ENCODE data around the gene DGKI. TPM values are rescaled to one million over a fixed set of nuclear protein-coding genes. Genes with fewer than 3 reads are reported as not detected.

Gene DGKI
- total and polyA plus RNA-seq, 2 donors (not counting 1 experiment from before 2014, with no cell fraction given) = not detected

DNA sequence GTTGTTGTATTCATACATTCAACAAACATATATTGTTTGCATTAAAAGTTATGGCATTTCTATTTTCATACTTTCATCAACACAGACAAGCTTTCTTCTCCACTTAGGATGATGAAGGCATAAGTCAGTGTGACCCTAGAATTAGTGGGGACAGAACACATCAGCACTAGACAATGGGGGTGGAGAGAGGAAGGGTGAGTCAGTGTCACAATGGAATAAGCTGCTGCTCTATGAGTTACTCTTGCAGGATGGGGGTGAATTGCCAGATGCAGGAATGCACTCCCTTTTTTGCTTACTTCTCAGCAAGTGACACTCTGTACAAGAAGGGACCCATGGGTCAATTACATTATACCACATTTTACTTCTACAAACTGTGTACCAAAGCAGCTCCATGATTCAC is 74.0 kb downstream of the DGKI start:
- ChIA-PET POLR2A (no interaction called here), CTCF (no interaction called here)
- H3K4me2 ChIP-seq (replicated peaks; ENCODE audit: low read depth, low read length, poor library complexity, severe bottlenecking) = no peak overlapping the region
- no peaks in the 10 kb centered on the region for H3K36me3 ChIP-seq (replicated peaks in 1 of 2; ENCODE audit: control extremely low read depth in 1 of 2, control insufficient read depth in 1 of 2, extremely low read depth in 1 of 2, insufficient read depth in 2 of 2, low read length in 1 of 2)
- no peaks in the 10 kb centered on the region for H3K4me1 ChIP-seq (ENCODE audit: control insufficient read depth in 2 of 2, insufficient read depth in 2 of 2, low read length in 2 of 2)
- no peak for TF ChIP-seq CTCF (IDR thresholded peaks at IDR 0.05)
- no peak for TF ChIP-seq EZH2 (IDR thresholded peaks at IDR 0.05; ENCODE audit: borderline replicate concordance, insufficient read depth, low read depth, low read length, poor library complexity, severe bottlenecking)
- Mint-ChIP-seq H3K4me3 (no peak overlapping the region), H3K27ac (no peak overlapping the region), H3K4me1 (no peaks in the 10 kb centered on the region), H3K27me3 (peaks cover 4% of the 10 kb centered on the region), H3K9me3 (ENCODE audit: insufficient read depth) (no peaks in the 10 kb centered on the region)
- no peak overlapping the region for H3K27ac ChIP-seq (ENCODE audit: low read length in 2 of 2)
- H4K20me1 ChIP-seq (ENCODE audit: control insufficient read depth, insufficient read depth, low read length, poor library complexity, severe bottlenecking) = no peaks in the 10 kb centered on the region
- intact Hi-C loops (cut with micrococcal nuclease) = no loop called here
- no peak overlapping the region for H3K4me3 ChIP-seq (ENCODE audit: control extremely low read depth in 1 of 5, extremely low read depth in 1 of 5, insufficient read depth in 1 of 5, low read depth in 2 of 5, low read length in 4 of 5)
- no peaks in the 10 kb centered on the region for H3K27me3 ChIP-seq (replicated peaks in 1 of 4; ENCODE audit: control extremely low read depth in 1 of 4, control insufficient read depth in 3 of 4, insufficient read depth in 4 of 4, low read length in 3 of 4)
- H3K79me2 ChIP-seq (ENCODE audit: control insufficient read depth, insufficient read depth, low read length) = no peaks in the 10 kb centered on the region
- H3K9me3 ChIP-seq (ENCODE audit: control extremely low read depth in 1 of 3, control insufficient read depth in 2 of 3, insufficient read depth in 1 of 3, low read length in 2 of 3) = no peaks in the 10 kb centered on the region
- no peak overlapping the region for H3K9ac ChIP-seq (ENCODE audit: low read length)
- H2AFZ ChIP-seq (ENCODE audit: insufficient read depth, low read depth, low read length, poor library complexity, severe bottlenecking) = no peak overlapping the region
- ATAC-seq (ENCODE audit: low read depth) = no peak
- DNase-seq = no peak

DNA sequence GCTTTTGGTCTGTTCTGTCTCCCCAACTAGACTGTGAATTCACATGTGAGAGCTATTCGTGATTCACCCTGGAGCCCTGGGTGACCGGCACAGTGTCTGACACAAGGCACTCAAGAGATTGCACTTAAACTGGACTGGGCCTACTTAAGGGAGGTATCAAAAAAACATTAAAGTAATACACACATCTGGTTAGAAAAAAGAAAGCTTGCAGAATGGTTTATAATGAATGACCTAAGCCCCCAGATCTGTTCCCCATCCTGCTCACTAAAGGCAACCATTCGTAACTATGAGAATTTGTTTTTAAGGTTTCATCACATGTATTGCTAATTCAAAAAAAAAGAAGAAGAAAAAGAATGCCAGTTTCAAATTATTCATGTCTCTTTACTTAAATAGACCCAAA is 74.5 kb downstream of the DGKI start:
- ChIA-PET POLR2A (no interaction called here), CTCF (no interaction called here)
- Histone ChIP-seq H3K4me1 (ENCODE audit: control insufficient read depth in 2 of 2, insufficient read depth in 2 of 2, low read length in 2 of 2) (no peaks in the 10 kb centered on the region), H3K36me3 (replicated peaks in 1 of 2; ENCODE audit: control extremely low read depth in 1 of 2, control insufficient read depth in 1 of 2, extremely low read depth in 1 of 2, insufficient read depth in 2 of 2, low read length in 1 of 2) (no peaks in the 10 kb centered on the region), H3K27ac (ENCODE audit: low read length in 2 of 2) (no peak overlapping the region), H3K4me2 (replicated peaks; ENCODE audit: low read depth, low read length, poor library complexity, severe bottlenecking) (no peak overlapping the region), H3K79me2 (ENCODE audit: control insufficient read depth, insufficient read depth, low read length) (no peaks in the 10 kb centered on the region), H4K20me1 (ENCODE audit: control insufficient read depth, insufficient read depth, low read length, poor library complexity, severe bottlenecking) (no peaks in the 10 kb centered on the region), H3K4me3 (ENCODE audit: control extremely low read depth in 1 of 5, extremely low read depth in 1 of 5, insufficient read depth in 1 of 5, low read depth in 2 of 5, low read length in 4 of 5) (no peak overlapping the region), H3K27me3 (replicated peaks in 1 of 4; ENCODE audit: control extremely low read depth in 1 of 4, control insufficient read depth in 3 of 4, insufficient read depth in 4 of 4, low read length in 3 of 4) (no peaks in the 10 kb centered on the region), H2AFZ (ENCODE audit: insufficient read depth, low read depth, low read length, poor library complexity, severe bottlenecking) (no peak overlapping the region), H3K9ac (ENCODE audit: low read length) (no peak overlapping the region), H3K9me3 (ENCODE audit: control extremely low read depth in 1 of 3, control insufficient read depth in 2 of 3, insufficient read depth in 1 of 3, low read length in 2 of 3) (no peaks in the 10 kb centered on the region)
- Mint-ChIP-seq H3K27ac (no peak overlapping the region), H3K9me3 (ENCODE audit: insufficient read depth) (no peaks in the 10 kb centered on the region), H3K4me3 (no peak overlapping the region), H3K4me1 (no peaks in the 10 kb centered on the region), H3K27me3 (peaks cover 4% of the 10 kb centered on the region)
- no CpG with 5 or more reads among the region's 3 CpGs for WGBS (ENCODE audit: insufficient coverage)
- intact Hi-C loops (cut with micrococcal nuclease) = no loop called here
- no peak for TF ChIP-seq CTCF (IDR thresholded peaks at IDR 0.05)
- no peak for ATAC-seq (ENCODE audit: low read depth)
- no peak for DNase-seq

Data from B cell (primary cell).